PFSK-1 (cell line): ENCODE data around the gene GUCA1C.

Experiments used
- FOXP2 ChIP-seq: optimal IDR thresholded peaks from 2 replicates; pipeline ENCODE3; 2011; ENCODE audit warnings: borderline replicate concordance, control low read depth, inconsistent platforms; ENCODE audit not compliant: insufficient read depth; ENCODE audit errors: extremely low read length, extremely low read depth
- POLR2AphosphoS5 ChIP-seq: IDR thresholded peaks from 2 replicates; pipeline ENCODE4 v1.6.1; 2012; ENCODE audit warnings: low read depth, mild to moderate bottlenecking, control low read depth, low read length, moderate library complexity
- REST ChIP-seq, 2 experiments: IDR thresholded peaks; 2 replicates each; pipeline versions ENCODE4 v1.6.1 to v1.8.0; 2011 to 2012; ENCODE audit warnings: low read depth in 2 of 2, low read length in 2 of 2, control low read depth in 1 of 2, inconsistent platforms in 1 of 2, mild to moderate bottlenecking in 1 of 2, moderate library complexity in 1 of 2; ENCODE audit not compliant: insufficient read depth in 1 of 2
- SIN3A ChIP-seq: IDR thresholded peaks from 2 replicates; pipeline ENCODE4 v1.6.1; 2012; ENCODE audit warnings: mild to moderate bottlenecking, low read length, moderate library complexity, borderline replicate concordance; ENCODE audit not compliant: insufficient read depth
- TAF1 ChIP-seq: IDR thresholded peaks from 2 replicates; pipeline ENCODE4 v1.6.1; 2012; ENCODE audit warnings: low read length, control low read depth, borderline replicate concordance; ENCODE audit not compliant: insufficient read depth

GUCA1C gene

GRCh38 chr3:108918866-108919265 lies 34.8 kb downstream of the GUCA1C start:
- no peak for TF ChIP-seq FOXP2
- TF ChIP-seq REST (IDR thresholded peaks at IDR 0.05; ENCODE audit: insufficient read depth in 1 of 2, low read depth in 2 of 2, low read length in 2 of 2) = no peak
- no peak for TF ChIP-seq TAF1
- no peak for TF ChIP-seq POLR2AphosphoS5
- no peak for TF ChIP-seq SIN3A

- no peak for TF ChIP-seq SIN3A
- no peak for TF ChIP-seq TAF1
These were observed 38.7 kb downstream of the GUCA1C start for GRCh38 chr3:108914774-108915641.

- TF ChIP-seq POLR2AphosphoS5 = no peak
- TF ChIP-seq SIN3A = no peak
- TF ChIP-seq TAF1 = no peak
- no peak for TF ChIP-seq REST (IDR thresholded peaks at IDR 0.05; ENCODE audit: insufficient read depth in 1 of 2, low read depth in 2 of 2, low read length in 2 of 2)
- TF ChIP-seq FOXP2 = no peak
These were observed 43.9 kb downstream of the GUCA1C start for GRCh38 chr3:108909799-108910198.

GRCh38 chr3:108907194-108907593 lies 46.5 kb downstream of the GUCA1C start:
- TF ChIP-seq REST (IDR thresholded peaks at IDR 0.05; ENCODE audit: insufficient read depth in 1 of 2, low read depth in 2 of 2, low read length in 2 of 2) = no peak
- TF ChIP-seq SIN3A = no peak
- no peak for TF ChIP-seq FOXP2
- TF ChIP-seq TAF1 = no peak
- TF ChIP-seq POLR2AphosphoS5 = no peak

- TF ChIP-seq SIN3A (no peak), REST (IDR thresholded peaks at IDR 0.05; ENCODE audit: insufficient read depth in 1 of 2, low read depth in 2 of 2, low read length in 2 of 2) (no peak), TAF1 (no peak), POLR2AphosphoS5 (no peak), FOXP2 (no peak)
These were observed 54.1 kb downstream of the GUCA1C start for GRCh38 chr3:108899530-108899929.
